Right cardiac atrium (tissue), 5 donors: ENCODE data around the gene GNAT2. TPM values are rescaled to one million over a fixed set of nuclear protein-coding genes. Genes with fewer than 3 reads are reported as not detected.
"Not testable (repeated sequence)": the region's sequence is repeated elsewhere in the genome, so short reads cannot be mapped to it uniquely, and the experiment has no call there.

Experiments
- ATAC-seq, 2 donors: fragments of 200-7000 bp; cut with Tn5 transposase; one replicate each; pipeline versions ENCODE4 v1.8.0 to v1.9.1; 2020; ENCODE audit warnings: moderate library complexity in 2 of 2, mild to moderate bottlenecking in 1 of 2
- DNase-seq, 3 donors: peaks; one replicate each; pipeline ENCODE4 v3.0.0-alpha.2; 2020
- H3K27ac ChIP-seq: one replicate; pipeline ENCODE4 v1.5.1; 2013; ENCODE audit warnings: mild to moderate bottlenecking, low read length, control low read depth, moderate library complexity
- H3K27me3 ChIP-seq: one replicate; pipeline ENCODE4 v1.6.1; 2013; ENCODE audit not compliant: control insufficient read depth, insufficient read depth
- H3K4me1 ChIP-seq: one replicate; pipeline ENCODE4 v1.6.1; 2013; ENCODE audit warnings: low read length; ENCODE audit not compliant: control insufficient read depth, insufficient read depth
- H3K4me3 ChIP-seq: one replicate; pipeline ENCODE4 v1.5.1; 2013; ENCODE audit warnings: low read length, control low read depth
- H3K9me3 ChIP-seq: one replicate; pipeline ENCODE4 v1.6.1; 2013; ENCODE audit warnings: low read length; ENCODE audit not compliant: control insufficient read depth
- WGBS: extraction: QIAGEN DNeasy Blood & Tissue Kit; methylation state at CpG from one replicate; pipeline ENCODE4 v1.1.7; 2013; 5-methylcytosine and 5-hydroxymethylcytosine counted together
- intact Hi-C, 4 donors: fragments of 100-400 bp; cut with DNase I; formaldehyde crosslinking; loops; one replicate each; pipeline versions ENCODE4 v1.11.0 to v1.14.0; 2022 to 2023
- long read RNA-seq, 4 donors: library from polyadenylated mRNA; unstranded; transcript quantifications; one replicate each; pipeline ENCODE4 v2.0.0, GENCODE V29; 2020 to 2021
- polyA plus RNA-seq: library from polyadenylated mRNA; stranded (reverse); fragments of 200-250 nt; gene quantifications from one replicate; pipeline ENCODE4 v1.2.3, GENCODE V29; 2013
- total RNA-seq, 4 donors: library from RNA; stranded (reverse); fragmentation: NEBNext Ultra II Directional; extraction: Animal tissue kit (Norgen Biotek cat#: 25700); gene quantifications; one replicate each; pipeline ENCODE4 v1.2.1, GENCODE V29; 2021
- donor health status: healthy with polysubstance abuse.
- donor health status: DM: no; HTN: yes; CAD: no.
- donor health status: DM: no; HTN: no; CAD: no.
- donor health status: DM: no; HTN: yes; CAD: no; lungs with severe emphysema.
- donor health status: DM: yes; HTN: yes; CAD: no.

Gene GNAT2
- total RNA-seq (not detected), polyA plus RNA-seq (not detected)
- long read RNA-seq, donor 1, partial matches to known transcripts, result 0 of 6 reads
- long read RNA-seq, donor 1, other reads (novel, unspliced or antisense), result 6 of 6 reads
- long read RNA-seq, donor 2, result 0 reads
- long read RNA-seq, donor 3, partial matches to known transcripts, result 0 of 8 reads
- long read RNA-seq, donor 3, other reads (novel, unspliced or antisense), result 8 of 8 reads
- long read RNA-seq, donor 4, result 0 reads

GRCh38 chr1:109619576-109620400 is at the start of gene GNAT2, which contains the start of gene AMPD2:
Gene GNAT2, minus strand, starts transcription at chr1:109619616. Its CDS starts 6,746 bp downstream, at chr1:109612870.
Gene AMPD2, plus strand, starts transcription at chr1:109619837. Its CDS starts 1,339 bp downstream, at chr1:109621176.
- Histone ChIP-seq H3K27ac (peak within 1 kb of the TSS; percentile 71), H3K27me3 (no peaks in the 10 kb centered on the region), H3K4me3 (peak within 1 kb of the TSS; percentile 76), H3K9me3 (no peaks in the 10 kb centered on the region), H3K4me1 (peaks cover 9% of the 10 kb centered on the region)
- ATAC-seq (peak; percentile 69 to 70), DNase-seq (peak; percentile 88 to 93 (median 93))
- intact Hi-C loops, result no loop called here
- under 1% methylated on average over 47 of the region's 47 CpGs for WGBS

GRCh38 chr1:109668123-109668775 is 48.8 kb upstream of the GNAT2 start:
- H3K9me3 ChIP-seq, result no peaks in the 10 kb centered on the region
- DNase-seq (peak in 2 of 3 donors; percentile 46 to 57), ATAC-seq (no peak)
- H3K27ac ChIP-seq, result no peak overlapping the region
- no peaks in the 10 kb centered on the region for H3K27me3 ChIP-seq
- H3K4me1 ChIP-seq, result peaks cover 2% of the 10 kb centered on the region
- intact Hi-C loops, result no loop called here
- 6% methylated on average over 26 of the region's 26 CpGs for WGBS
- H3K4me3 ChIP-seq, result peak overlapping the region; percentile 81

GRCh38 chr1:109667452-109668122 is 48.2 kb upstream of the GNAT2 start, which contains the start of gene GSTM2:
Gene GSTM2, plus strand, starts transcription at chr1:109668057. Its CDS starts 59 bp downstream, at chr1:109668116.
- peaks cover 2% of the 10 kb centered on the region for H3K4me1 ChIP-seq
- no peaks in the 10 kb centered on the region for H3K9me3 ChIP-seq
- 8% methylated on average over 22 of the region's 22 CpGs for WGBS
- H3K4me3 ChIP-seq, result peak within 1 kb of the TSS; percentile 81
- no peak within 1 kb of the TSS for H3K27ac ChIP-seq
- intact Hi-C loops, result no loop called here
- DNase-seq (peak; percentile 96 to 99 (median 98)), ATAC-seq (peak; percentile 100)
- no peaks in the 10 kb centered on the region for H3K27me3 ChIP-seq

GRCh38 chr1:109664671-109665070 is 45.3 kb upstream of the GNAT2 start:
- intact Hi-C loops, result no loop called here
- ATAC-seq (no peak), DNase-seq (no peak)
- H3K4me1 ChIP-seq, result peaks cover 2% of the 10 kb centered on the region
- H3K27ac ChIP-seq, result no peak overlapping the region
- no peaks in the 10 kb centered on the region for H3K9me3 ChIP-seq
- 94% methylated on average over 1 of the region's 1 CpG for WGBS
- H3K27me3 ChIP-seq, result no peaks in the 10 kb centered on the region
- H3K4me3 ChIP-seq, result no peak overlapping the region

GRCh38 chr1:109661391-109661790 is 42.0 kb upstream of the GNAT2 start:
- intact Hi-C loops, result no loop called here
- ATAC-seq, result no peak

GRCh38 chr1:109660691-109661026 is 41.2 kb upstream of the GNAT2 start:
- H3K4me3 ChIP-seq, H3K4me1 ChIP-seq, DNase-seq, H3K27ac ChIP-seq, H3K9me3 ChIP-seq, ATAC-seq, intact Hi-C loops, H3K27me3 ChIP-seq: not testable (repeated sequence)
- whole genome bisulfite sequencing, result 63% methylated on average over 3 of the region's 4 CpGs

More at GRCh38 chr1:109661391-109661790, 42.0 kb upstream of the GNAT2 start:
- H3K4me3 ChIP-seq, result no peak overlapping the region
- no peak for DNase-seq
- no peaks in the 10 kb centered on the region for H3K27me3 ChIP-seq
- H3K9me3 ChIP-seq, result no peaks in the 10 kb centered on the region
- no peaks in the 10 kb centered on the region for H3K4me1 ChIP-seq
- H3K27ac ChIP-seq, result no peak overlapping the region
- 87% methylated on average over 2 of the region's 2 CpGs for WGBS

GRCh38 chr1:109659997-109660690 is 40.7 kb upstream of the GNAT2 start:
- intact Hi-C loops, result no loop called here
- H3K27ac ChIP-seq, result no peak overlapping the region
- H3K27me3 ChIP-seq, result no peaks in the 10 kb centered on the region
- DNase-seq (no peak), ATAC-seq (no peak)
- H3K9me3 ChIP-seq, result no peaks in the 10 kb centered on the region
- peaks cover 1% of the 10 kb centered on the region for H3K4me1 ChIP-seq
- no peak overlapping the region for H3K4me3 ChIP-seq
- WGBS, result 81% methylated on average over 5 of the region's 5 CpGs

- DNase-seq (no peak), ATAC-seq (no peak)
- no peak overlapping the region for H3K27ac ChIP-seq
- intact Hi-C loops, result no loop called here
- no peaks in the 10 kb centered on the region for H3K9me3 ChIP-seq
- peaks cover 2% of the 10 kb centered on the region for H3K4me1 ChIP-seq
- H3K4me3 ChIP-seq, result no peak overlapping the region
- H3K27me3 ChIP-seq, result no peaks in the 10 kb centered on the region
- 61% methylated on average over 2 of the region's 2 CpGs for WGBS
Observed at GRCh38 chr1:109659145-109659544, 39.7 kb upstream of the GNAT2 start.

GRCh38 chr1:109658533-109659042 is 39.2 kb upstream of the GNAT2 start:
- intact Hi-C loops, result no loop called here
- DNase-seq (no peak), ATAC-seq (no peak)
- H3K27me3 ChIP-seq, result no peaks in the 10 kb centered on the region
- no peaks in the 10 kb centered on the region for H3K9me3 ChIP-seq
- WGBS, result 48% methylated on average over 3 of the region's 3 CpGs
- no peak overlapping the region for H3K4me3 ChIP-seq
- peaks cover 2% of the 10 kb centered on the region for H3K4me1 ChIP-seq
- H3K27ac ChIP-seq, result no peak overlapping the region

- Histone ChIP-seq H3K9me3 (no peaks in the 10 kb centered on the region), H3K4me3 (no peak overlapping the region), H3K4me1 (peaks cover 2% of the 10 kb centered on the region), H3K27me3 (no peaks in the 10 kb centered on the region), H3K27ac (no peak overlapping the region)
- ATAC-seq, result no peak
- intact Hi-C loops, result no loop called here
- WGBS, result 66% methylated on average over 7 of the region's 7 CpGs
- no peak for DNase-seq
Observed at GRCh38 chr1:109657970-109658369, 38.6 kb upstream of the GNAT2 start.
